Measurements from ENCODE around the gene UCP3. TPM values are rescaled to one million over a fixed set of nuclear protein-coding genes. Genes with fewer than 3 reads are reported as not detected.

The UCP3 gene
- total and polyA plus RNA-seq, 10 of the 15 experiments (the other 5 are each of a cell fraction or from before 2014, with no cell fraction given): 0.02 to 1.9 (median 0.94) TPM

DNA sequence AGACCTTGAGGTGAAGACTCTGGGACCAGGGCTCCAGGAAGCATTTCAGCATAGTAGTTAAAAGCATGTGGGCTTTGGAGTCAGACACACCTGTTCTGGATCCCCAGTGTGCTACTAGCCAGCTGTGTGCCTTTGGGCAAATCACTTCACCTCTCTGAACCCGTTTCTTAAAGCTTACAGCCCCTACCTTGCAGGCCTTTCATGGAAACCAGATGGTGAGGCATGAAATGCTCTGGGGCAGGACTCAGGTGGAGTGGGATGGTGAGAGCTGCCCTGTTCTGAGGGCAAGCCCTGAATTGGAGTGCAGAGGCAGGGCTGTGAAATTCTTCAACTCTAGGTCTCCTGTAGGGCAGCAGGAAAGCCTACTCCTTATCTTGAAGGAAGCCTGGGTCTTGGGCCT is 36.7 kb downstream of the UCP3 start:
- intact Hi-C loops (cut with micrococcal nuclease; ENCODE audit: unreplicated experiment) (no loop called here), in situ Hi-C loops (cut with MboI) (no loop called here)
- BruUV-seq (replicated peaks): no TSS peak
- no peak overlapping the region for H3K4me2 ChIP-seq (ENCODE audit: control insufficient read depth, insufficient read depth)
- H2AFZ ChIP-seq (ENCODE audit: control insufficient read depth, low read depth, low read length): no peak overlapping the region
- H4K20me1 ChIP-seq (ENCODE audit: control insufficient read depth, insufficient read depth): no peaks in the 10 kb centered on the region
- FAIRE-seq (no peak), ATAC-seq (no peak), DNase-seq (ENCODE audit: low read depth, low spot score) (no peak)
- TF ChIP-seq POLR2A (IDR thresholded peaks at IDR 0.05; ENCODE audit: low read depth, low read length) (0 out of 2 replicates have a peak, but pooled peaks have one; percentile 16), CBX5 (IDR thresholded peaks at IDR 0.05; ENCODE audit: low read depth) (no peak)
- ChIA-PET SMC1A (ENCODE audit: uncharacterized antibody, unreplicated experiment) (interaction anchor here (0.9 to 2.7 kb wide), 4 partner anchors 8 to 75 kb away, joined by 3 to 7 read pairs (median 6); no protein-coding TSS in a partner anchor), RAD21 (ENCODE audit: unreplicated experiment) (interaction anchor here (0.9 to 1.7 kb wide), 4 partner anchors 8 to 199 kb away, joined by 3 read pairs; partner anchors contain the start of genes PPME1 and UCP2), CTCF (interaction anchor here (0.6 to 1.7 kb wide), 5 partner anchors 9 to 82 kb away, joined by 3 to 5 read pairs (median 3); no protein-coding TSS in a partner anchor), POLR2A (interaction anchor here (1.7 kb wide), 1 partner anchor 10 kb away, joined by 5 read pairs; the partner anchor contains the start of gene UCP2)
- H3K79me2 ChIP-seq (ENCODE audit: control insufficient read depth, insufficient read depth, low read length): no peaks in the 10 kb centered on the region
- H3K4me3 ChIP-seq: no peak overlapping the region
- peaks cover 17 to 19% of the 10 kb centered on the region in 2 experiments for H3K36me3 ChIP-seq (ENCODE audit: control insufficient read depth in 2 of 2, insufficient read depth in 2 of 2, low read length in 1 of 2)
- WGBS (ENCODE audit: insufficient coverage, insufficient replicate concordance, low lambda C conversion rate, missing lambda C conversion rate): 0% methylated on average over 1 of the region's 1 CpG
- no peaks in the 10 kb centered on the region for H3K27me3 ChIP-seq (replicated peaks in 1 of 2; ENCODE audit: control insufficient read depth in 2 of 2, insufficient read depth in 2 of 2, low read length in 1 of 2)
- H3K9me3 ChIP-seq (replicated peaks; ENCODE audit: control insufficient read depth, insufficient read depth, low read length): no peaks in the 10 kb centered on the region
- no peak overlapping the region for H3K9ac ChIP-seq (ENCODE audit: control insufficient read depth, insufficient read depth, low read length)
- H3K4me1 ChIP-seq (ENCODE audit: control insufficient read depth, insufficient read depth, low read length): peaks cover 9% of the 10 kb centered on the region
- H3K27ac ChIP-seq (ENCODE audit: control insufficient read depth, insufficient read depth): no peak overlapping the region

DNA sequence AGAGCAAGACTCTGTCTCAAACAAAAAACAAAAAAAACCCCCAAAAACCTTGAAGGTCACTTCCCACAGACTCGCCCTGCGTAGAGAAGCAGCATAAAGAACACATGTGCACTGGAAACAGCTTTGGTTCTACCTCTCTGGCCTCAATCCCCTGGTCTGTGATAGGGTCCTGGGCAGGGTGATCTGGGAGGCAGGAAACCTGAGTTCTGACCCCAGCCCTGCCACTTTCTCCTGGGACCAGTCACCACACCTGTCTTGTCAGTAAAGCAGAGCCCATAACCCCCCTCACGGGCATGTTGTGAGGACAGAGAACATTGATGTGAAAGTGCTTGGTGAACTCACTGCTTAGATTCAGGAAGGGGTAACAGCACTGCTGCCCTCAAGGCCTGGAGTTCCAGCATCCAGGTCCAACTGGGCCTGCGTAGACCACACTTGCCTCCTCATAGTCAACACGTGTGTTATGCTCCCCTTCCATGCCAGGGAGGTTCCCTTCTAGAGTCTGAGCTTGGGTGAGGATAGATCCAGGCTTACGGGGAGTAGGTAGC is 37.6 kb downstream of the UCP3 start:
- no peak overlapping the region for H3K9ac ChIP-seq (ENCODE audit: control insufficient read depth, insufficient read depth, low read length)
- H3K27me3 ChIP-seq (replicated peaks in 1 of 2; ENCODE audit: control insufficient read depth in 2 of 2, insufficient read depth in 2 of 2, low read length in 1 of 2): no peaks in the 10 kb centered on the region
- BruUV-seq (replicated peaks): no TSS peak
- peaks cover 10 to 12% of the 10 kb centered on the region in 2 experiments; a peak in 3 of 4 replicates for H3K36me3 ChIP-seq (ENCODE audit: control insufficient read depth in 2 of 2, insufficient read depth in 2 of 2, low read length in 1 of 2)
- DNase-seq (ENCODE audit: low read depth, low spot score) (no peak), ATAC-seq (no peak; the same call in 2 of the 3 replicates), FAIRE-seq (no peak)
- H3K79me2 ChIP-seq (ENCODE audit: control insufficient read depth, insufficient read depth, low read length): no peaks in the 10 kb centered on the region
- no peak for TF ChIP-seq CBX5 (IDR thresholded peaks at IDR 0.05; ENCODE audit: low read depth)
- TF ChIP-seq, protein P1, sequence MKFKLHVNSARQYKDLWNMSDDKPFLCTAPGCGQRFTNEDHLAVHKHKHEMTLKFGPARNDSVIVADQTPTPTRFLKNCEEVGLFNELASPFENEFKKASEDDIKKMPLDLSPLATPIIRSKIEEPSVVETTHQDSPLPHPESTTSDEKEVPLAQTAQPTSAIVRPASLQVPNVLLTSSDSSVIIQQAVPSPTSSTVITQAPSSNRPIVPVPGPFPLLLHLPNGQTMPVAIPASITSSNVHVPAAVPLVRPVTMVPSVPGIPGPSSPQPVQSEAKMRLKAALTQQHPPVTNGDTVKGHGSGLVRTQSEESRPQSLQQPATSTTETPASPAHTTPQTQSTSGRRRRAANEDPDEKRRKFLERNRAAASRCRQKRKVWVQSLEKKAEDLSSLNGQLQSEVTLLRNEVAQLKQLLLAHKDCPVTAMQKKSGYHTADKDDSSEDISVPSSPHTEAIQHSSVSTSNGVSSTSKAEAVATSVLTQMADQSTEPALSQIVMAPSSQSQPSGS (IDR thresholded peaks at IDR 0.05; ENCODE audit: low read length): peak; percentile 17; the same call in 1 of the 2 replicates
- peak; percentile 42; the same call in 1 of the 3 replicates for TF ChIP-seq POU2F2 (IDR thresholded peaks at IDR 0.05; ENCODE audit: borderline replicate concordance, low read depth, low read length)
- no peak for TF ChIP-seq ESRRA (IDR thresholded peaks at IDR 0.05; ENCODE audit: low read length)
- TF ChIP-seq ZBED1 (IDR thresholded peaks at IDR 0.05; ENCODE audit: borderline replicate concordance): peak; percentile 30; the same call in 1 of the 2 replicates
- no peak for TF ChIP-seq ZNF622 (IDR thresholded peaks at IDR 0.05)
- peak; percentile 66; the same call in 1 of the 2 replicates for TF ChIP-seq POLR2AphosphoS2 (IDR thresholded peaks at IDR 0.05; ENCODE audit: low read depth, low read length)
- peak; percentile 83 for TF ChIP-seq POLR2A (IDR thresholded peaks at IDR 0.05; ENCODE audit: low read depth, low read length)
- TF ChIP-seq POLR2AphosphoS5 (IDR thresholded peaks at IDR 0.05; ENCODE audit: low read length): peak; percentile 51; the same call in 1 of the 2 replicates
- ChIA-PET SMC1A (ENCODE audit: uncharacterized antibody, unreplicated experiment) (interaction anchor here (0.8 to 2.7 kb wide), 4 partner anchors 7 to 407 kb away, joined by 3 to 7 read pairs (median 4); no protein-coding TSS in a partner anchor), POLR2A (interaction anchor here (2.8 kb wide), 1 partner anchor 9 kb away, joined by 16 read pairs; no protein-coding TSS in a partner anchor), CTCF (interaction anchor here (1.6 to 2.5 kb wide), 2 partner anchors 9 to 285 kb away, joined by 5 to 7 read pairs; no protein-coding TSS in a partner anchor), RAD21 (ENCODE audit: unreplicated experiment) (no interaction called here)
- peaks cover 9% of the 10 kb centered on the region for H3K4me1 ChIP-seq (ENCODE audit: control insufficient read depth, insufficient read depth, low read length)
- no peak overlapping the region for H3K4me3 ChIP-seq
- no peak overlapping the region for H3K4me2 ChIP-seq (ENCODE audit: control insufficient read depth, insufficient read depth)
- H4K20me1 ChIP-seq (ENCODE audit: control insufficient read depth, insufficient read depth): no peaks in the 10 kb centered on the region
- 79% methylated on average over 6 of the region's 6 CpGs for WGBS (ENCODE audit: insufficient coverage, insufficient replicate concordance, low lambda C conversion rate, missing lambda C conversion rate)
- intact Hi-C loops (cut with micrococcal nuclease; ENCODE audit: unreplicated experiment) (no loop called here), in situ Hi-C loops (cut with MboI) (no loop called here)
- no peak overlapping the region for H2AFZ ChIP-seq (ENCODE audit: control insufficient read depth, low read depth, low read length)
- H3K27ac ChIP-seq (ENCODE audit: control insufficient read depth, insufficient read depth): no peak overlapping the region
- no peaks in the 10 kb centered on the region for H3K9me3 ChIP-seq (replicated peaks; ENCODE audit: control insufficient read depth, insufficient read depth, low read length)

All from GM12878 (cell line).